B cell (primary cell): ENCODE data around the gene NPIPA3. TPM values are rescaled to one million over a fixed set of nuclear protein-coding genes. Genes with fewer than 3 reads are reported as not detected.
"Not testable (repeated sequence)": the region's sequence is repeated elsewhere in the genome, so short reads cannot be mapped to it uniquely, and the experiment has no call there.

ENCODE experiments used
- ATAC-seq: fragments of 200-7000 bp; cut with Tn5 transposase; one replicate; pipeline ENCODE4 v1.10.0; 2021; ENCODE audit warnings: low read depth, mild to moderate bottlenecking, moderate number of reproducible peaks, moderate library complexity
- CTCF ChIA-PET: fragments of 350-600 bp; sonication (Branson Sonifier 250); formaldehyde crosslinking; loops from one replicate; lab custom pipeline; 2021; ENCODE audit warnings: antibody characterized with exemption, inconsistent platforms; lab: Charles Lee
- POLR2A ChIA-PET: fragments of 350-600 bp; sonication (Branson Sonifier 250); formaldehyde crosslinking; loops from one replicate; lab custom pipeline; 2021; ENCODE audit warnings: antibody characterized with exemption; lab: Charles Lee
- DNase-seq: peaks from one replicate; pipeline ENCODE4 v3.0.0; 2013
- H2AFZ ChIP-seq: 2 replicates; pipeline ENCODE4 v1.6.1; 2012; ENCODE audit warnings: mild to moderate bottlenecking, low read depth, low read length; ENCODE audit not compliant: insufficient read depth, poor library complexity, severe bottlenecking
- H3K27ac ChIP-seq, 2 donors: 1 replicate in 1 of 2; 2 replicates in 1 of 2; pipeline ENCODE4 v1.5.1; 2012 to 2013; ENCODE audit warnings: low read length in 2 of 2, mild to moderate bottlenecking in 2 of 2, moderate library complexity in 1 of 2
- H3K27me3 ChIP-seq, 4 experiments: fragments of 200-600 bp in 1 of 4; sonication (generic) in 1 of 4; replicated peaks in 1 of 4; 1 replicate in 2 of 4; 2 replicates in 2 of 4; pipeline versions ENCODE4 v1.6.1 to v1.7.0; 2013 to 2016; ENCODE audit warnings: low read length in 3 of 4, mild to moderate bottlenecking in 2 of 4, mixed read lengths in 1 of 4, moderate library complexity in 1 of 4; ENCODE audit not compliant: insufficient read depth in 4 of 4, control insufficient read depth in 3 of 4; ENCODE audit errors: control extremely low read depth in 1 of 4
- H3K36me3 ChIP-seq, 2 experiments: replicated peaks in 1 of 2; 1 replicate in 1 of 2; 2 replicates in 1 of 2; pipeline versions ENCODE4 v1.6.1 to v1.7.1; 2013; ENCODE audit warnings: low read length in 1 of 2; ENCODE audit not compliant: insufficient read depth in 2 of 2, control insufficient read depth in 1 of 2; ENCODE audit errors: control extremely low read depth in 1 of 2, extremely low read depth in 1 of 2
- H3K4me1 ChIP-seq, 2 donors: fragments of 200-600 bp in 1 of 2; sonication (generic) in 1 of 2; 1 replicate in 1 of 2; 2 replicates in 1 of 2; pipeline versions ENCODE4 v1.5.1 to v1.6.1; 2013 to 2017; ENCODE audit warnings: low read length in 2 of 2; ENCODE audit not compliant: control insufficient read depth in 2 of 2, insufficient read depth in 2 of 2
- H3K4me2 ChIP-seq: replicated peaks from 2 replicates; pipeline ENCODE3; 2012; ENCODE audit warnings: mild to moderate bottlenecking, low read depth, low read length; ENCODE audit not compliant: poor library complexity, severe bottlenecking
- H3K4me3 ChIP-seq, 5 experiments: fragments of 200-600 bp in 1 of 5; sonication (generic) in 1 of 5; 1 replicate in 3 of 5; 2 replicates in 2 of 5; pipeline versions ENCODE4 v1.5.1 to v1.7.0; 2011 to 2016; ENCODE audit warnings: low read length in 4 of 5, mild to moderate bottlenecking in 4 of 5, low read depth in 2 of 5, control low read depth in 1 of 5, moderate library complexity in 1 of 5; ENCODE audit not compliant: insufficient read depth in 1 of 5; ENCODE audit errors: control extremely low read depth in 1 of 5, extremely low read depth in 1 of 5
- H3K79me2 ChIP-seq: fragments of 200-600 bp; sonication (generic); one replicate; pipeline ENCODE4 v1.6.0; 2016; ENCODE audit warnings: low read length; ENCODE audit not compliant: control insufficient read depth, insufficient read depth
- H3K9ac ChIP-seq: fragments of 200-600 bp; sonication (generic); 2 replicates; pipeline ENCODE4 v1.6.1; 2017; ENCODE audit warnings: mild to moderate bottlenecking, low read length, moderate library complexity
- H3K9me3 ChIP-seq, 3 donors: one replicate each; pipeline versions ENCODE4 v1.6.1 to v1.7.1; 2013; ENCODE audit warnings: low read length in 2 of 3; ENCODE audit not compliant: control insufficient read depth in 2 of 3, insufficient read depth in 1 of 3; ENCODE audit errors: control extremely low read depth in 1 of 3
- H4K20me1 ChIP-seq: 2 replicates; pipeline ENCODE4 v1.6.0; 2012; ENCODE audit warnings: mild to moderate bottlenecking, low read length; ENCODE audit not compliant: insufficient read depth, control insufficient read depth, poor library complexity, severe bottlenecking
- H3K27ac Mint-ChIP-seq: one replicate; pipeline ENCODE4 v1.8.0; 2021; ENCODE audit warnings: mixed read lengths
- H3K27me3 Mint-ChIP-seq: one replicate; pipeline ENCODE4 v1.8.0; 2021; ENCODE audit warnings: mixed read lengths
- H3K4me1 Mint-ChIP-seq: one replicate; pipeline ENCODE4 v1.8.0; 2021; ENCODE audit warnings: mixed read lengths
- H3K4me3 Mint-ChIP-seq: one replicate; pipeline ENCODE4 v1.8.0; 2021; ENCODE audit warnings: mixed read lengths
- H3K9me3 Mint-ChIP-seq: one replicate; pipeline ENCODE4 v1.8.0; 2022; ENCODE audit warnings: mixed read lengths; ENCODE audit not compliant: insufficient read depth
- EZH2 ChIP-seq: IDR thresholded peaks from 2 replicates; pipeline ENCODE4 v1.6.1; 2012; ENCODE audit warnings: borderline replicate concordance, low read depth, mild to moderate bottlenecking, moderate library complexity, low read length; ENCODE audit not compliant: insufficient read depth, poor library complexity, severe bottlenecking
- WGBS: methylation state at CpG from one replicate; pipeline ENCODE4 v1.1.5; 2013; ENCODE audit warnings: missing lambda C conversion rate; ENCODE audit not compliant: insufficient coverage; 5-methylcytosine and 5-hydroxymethylcytosine counted together
- intact Hi-C: fragments of 100-400 bp; cut with micrococcal nuclease; formaldehyde crosslinking; loops from one replicate; pipeline ENCODE4 v1.10.0; 2022
- polyA plus RNA-seq: library from polyadenylated mRNA; depleted of rRNA; stranded (reverse); fragments of >200 nt; gene quantifications from 2 replicates; pipeline ENCODE4 v1.2.3, GENCODE V29; 2012
- total RNA-seq, 2 donors: library from RNA; stranded (reverse); fragments of 120-200 nt in 1 of 2; gene quantifications; 1 replicate in 1 of 2; 2 replicates in 1 of 2; pipeline versions ENCODE4 v1.2.3 to v1.2.4, GENCODE V29; 2013 to 2022
- TF ChIP-seq, protein P1 (sequence below): fragments of 200-600 bp; IDR thresholded peaks from one replicate; pipeline ENCODE4 v1.8.0; 2022; ENCODE audit warnings: antibody characterized with exemption, mild to moderate bottlenecking

NPIPA3 gene
- total and polyA plus RNA-seq, 2 donors (not counting 1 experiment from before 2014, with no cell fraction given), result 1.4 to 3.7 TPM

DNA sequence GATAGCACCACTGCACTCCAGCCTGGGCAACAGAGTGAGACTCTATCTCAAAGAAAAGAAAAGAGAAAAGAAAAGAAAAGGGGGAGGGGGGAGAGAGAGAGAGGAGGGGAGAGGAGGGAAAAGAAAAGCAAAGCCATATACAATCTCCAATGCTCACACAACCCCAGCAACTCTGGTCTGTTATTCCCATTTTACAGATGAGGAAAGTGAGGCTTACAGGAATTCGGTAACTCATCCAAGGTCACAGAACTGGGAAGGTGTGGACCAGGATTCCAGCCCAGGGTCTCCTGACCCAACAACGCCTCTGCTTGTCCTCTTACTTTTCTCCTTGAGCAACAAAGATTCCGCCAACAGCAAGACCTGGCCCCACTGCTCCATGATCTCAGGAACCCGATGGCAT lies 22.1 kb upstream of the NPIPA3 start:
- ATAC-seq, result no peak
- no peaks in the 10 kb centered on the region for H3K9me3 Mint-ChIP-seq

DNA sequence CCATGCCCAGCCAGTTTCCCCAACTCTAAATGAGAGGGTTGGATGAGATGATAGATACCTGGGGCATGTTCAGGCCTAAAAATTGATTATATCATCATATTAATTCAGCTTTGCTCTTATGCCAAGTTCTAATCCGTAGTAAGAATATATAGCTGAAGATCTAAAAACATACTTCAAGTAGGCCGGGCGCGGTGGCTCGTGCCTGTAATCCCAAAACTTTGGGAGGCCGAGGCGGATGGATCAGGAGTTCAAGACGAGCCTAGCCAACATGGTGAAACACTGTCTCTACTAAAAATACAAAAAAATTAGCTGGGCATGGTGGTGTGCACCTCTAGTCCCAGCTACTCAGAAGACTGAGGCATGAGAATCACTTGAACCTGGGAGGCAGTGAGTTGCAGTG lies 21.1 kb upstream of the NPIPA3 start:
- no peak overlapping the region for H3K4me2 ChIP-seq
- ChIA-PET CTCF (no interaction called here), POLR2A (no interaction called here)
- no peak overlapping the region for H3K4me3 ChIP-seq
- H4K20me1 ChIP-seq, result no peaks in the 10 kb centered on the region
- ATAC-seq (no peak), DNase-seq (no peak)
- H3K9me3 ChIP-seq, result no peaks in the 10 kb centered on the region
- Mint-ChIP-seq H3K9me3 (no peaks in the 10 kb centered on the region), H3K4me3 (no peak overlapping the region), H3K27me3 (peaks cover 6% of the 10 kb centered on the region), H3K4me1 (no peaks in the 10 kb centered on the region), H3K27ac (no peak overlapping the region)
- H3K4me1 ChIP-seq, result no peaks in the 10 kb centered on the region
- no peaks in the 10 kb centered on the region for H3K27me3 ChIP-seq
- H3K36me3 ChIP-seq, result no peaks in the 10 kb centered on the region
- H3K27ac ChIP-seq, result no peak overlapping the region
- TF ChIP-seq, protein P1, sequence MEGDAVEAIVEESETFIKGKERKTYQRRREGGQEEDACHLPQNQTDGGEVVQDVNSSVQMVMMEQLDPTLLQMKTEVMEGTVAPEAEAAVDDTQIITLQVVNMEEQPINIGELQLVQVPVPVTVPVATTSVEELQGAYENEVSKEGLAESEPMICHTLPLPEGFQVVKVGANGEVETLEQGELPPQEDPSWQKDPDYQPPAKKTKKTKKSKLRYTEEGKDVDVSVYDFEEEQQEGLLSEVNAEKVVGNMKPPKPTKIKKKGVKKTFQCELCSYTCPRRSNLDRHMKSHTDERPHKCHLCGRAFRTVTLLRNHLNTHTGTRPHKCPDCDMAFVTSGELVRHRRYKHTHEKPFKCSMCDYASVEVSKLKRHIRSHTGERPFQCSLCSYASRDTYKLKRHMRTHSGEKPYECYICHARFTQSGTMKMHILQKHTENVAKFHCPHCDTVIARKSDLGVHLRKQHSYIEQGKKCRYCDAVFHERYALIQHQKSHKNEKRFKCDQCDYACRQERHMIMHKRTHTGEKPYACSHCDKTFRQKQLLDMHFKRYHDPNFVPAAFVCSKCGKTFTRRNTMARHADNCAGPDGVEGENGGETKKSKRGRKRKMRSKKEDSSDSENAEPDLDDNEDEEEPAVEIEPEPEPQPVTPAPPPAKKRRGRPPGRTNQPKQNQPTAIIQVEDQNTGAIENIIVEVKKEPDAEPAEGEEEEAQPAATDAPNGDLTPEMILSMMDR, result no peak
- no peak for TF ChIP-seq EZH2
- no peak overlapping the region for H3K9ac ChIP-seq
- H3K79me2 ChIP-seq, result no peaks in the 10 kb centered on the region
- WGBS, result 94% methylated on average over 3 of the region's 8 CpGs
- intact Hi-C loops, result no loop called here
- H2AFZ ChIP-seq, result no peak overlapping the region

More for the DNA sequence above, 22.1 kb upstream of the NPIPA3 start:
- H3K27me3 ChIP-seq, result no peaks in the 10 kb centered on the region
- intact Hi-C loops, result no loop called here
- Mint-ChIP-seq H3K4me3 (no peak overlapping the region), H3K27ac (no peak overlapping the region), H3K27me3 (peaks cover 6% of the 10 kb centered on the region), H3K4me1 (no peaks in the 10 kb centered on the region)
- H3K9ac ChIP-seq, result no peak overlapping the region
- 100% methylated on average over 2 of the region's 4 CpGs for WGBS
- no peak overlapping the region for H3K4me3 ChIP-seq
- ChIA-PET CTCF (no interaction called here), POLR2A (no interaction called here)
- H3K9me3 ChIP-seq, result peaks cover 0 to 4% (median 0%) of the 10 kb centered on the region in 3 donors
- no peaks in the 10 kb centered on the region for H3K36me3 ChIP-seq
- no peak overlapping the region for H3K27ac ChIP-seq
- H3K4me2 ChIP-seq, result no peak overlapping the region
- H3K4me1 ChIP-seq, result no peaks in the 10 kb centered on the region
- no peak for DNase-seq
- no peaks in the 10 kb centered on the region for H4K20me1 ChIP-seq
- TF ChIP-seq EZH2, result no peak
- TF ChIP-seq, protein P1, result no peak
- no peaks in the 10 kb centered on the region for H3K79me2 ChIP-seq
- H2AFZ ChIP-seq, result no peak overlapping the region

DNA sequence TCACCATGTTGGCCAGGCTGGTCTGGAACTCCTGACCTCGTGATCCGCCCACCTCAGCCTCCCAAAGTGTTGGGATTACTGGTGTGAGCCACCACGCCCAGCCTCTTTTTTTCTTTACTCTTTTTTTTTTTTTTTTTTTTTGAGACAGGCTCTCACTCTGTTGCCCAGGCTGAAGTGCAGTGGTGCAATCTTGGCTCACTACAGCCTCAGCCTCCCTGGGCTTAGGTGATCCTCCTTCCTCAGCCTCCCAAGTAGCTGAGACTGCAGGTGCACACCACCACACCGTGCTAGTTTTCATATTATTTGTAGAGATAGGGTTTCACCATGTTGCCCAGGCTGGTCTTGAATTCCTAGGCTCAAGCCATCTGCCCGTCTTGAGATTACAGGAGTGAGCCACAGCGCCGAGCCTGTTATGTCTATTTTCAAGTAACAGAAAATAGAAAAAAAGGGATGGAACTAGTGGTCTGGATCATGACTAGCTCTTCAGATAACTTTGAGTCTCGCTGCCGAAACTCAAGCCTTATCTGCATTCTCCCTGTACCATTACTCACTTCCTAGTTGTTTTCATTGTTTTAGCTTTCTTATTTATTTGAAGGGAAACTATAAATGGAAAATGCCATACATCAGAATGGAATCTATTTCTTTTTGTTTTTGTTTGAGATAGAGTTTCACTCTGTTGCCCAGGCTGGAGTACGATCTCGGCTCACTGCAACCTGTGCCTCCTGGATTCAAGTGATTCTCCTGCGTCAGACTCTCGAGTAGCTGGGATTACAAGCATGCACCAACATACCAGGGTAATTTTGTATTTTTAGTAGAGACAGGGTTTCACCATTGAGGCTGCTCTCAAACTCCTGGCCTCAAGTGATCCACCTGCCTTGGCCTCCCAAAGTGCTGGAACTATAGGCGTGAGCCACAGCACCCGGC lies 17.1 kb upstream of the NPIPA3 start:
- intact Hi-C loops, H3K4me1 ChIP-seq, H3K27ac Mint-ChIP-seq, H3K9me3 ChIP-seq, CTCF ChIA-PET, H3K4me1 Mint-ChIP-seq, H3K4me3 ChIP-seq, DNase-seq, H3K27ac ChIP-seq, H3K27me3 Mint-ChIP-seq, H3K36me3 ChIP-seq, H3K27me3 ChIP-seq, H3K9me3 Mint-ChIP-seq, H3K9ac ChIP-seq, H2AFZ ChIP-seq, ATAC-seq, H4K20me1 ChIP-seq, H3K4me3 Mint-ChIP-seq, H3K4me2 ChIP-seq, POLR2A ChIA-PET, H3K79me2 ChIP-seq: not testable (repeated sequence)
- WGBS, result 82% methylated on average over 5 of the region's 15 CpGs
